ENCODE measurements around the gene BGLAP. TPM values are rescaled to one million over a fixed set of nuclear protein-coding genes. Genes with fewer than 3 reads are reported as not detected.

Gene BGLAP
- total and polyA plus RNA-seq, 2 donors (not counting 1 experiment from before 2014, with no cell fraction given), result 3.1 to 7.4 TPM

DNA sequence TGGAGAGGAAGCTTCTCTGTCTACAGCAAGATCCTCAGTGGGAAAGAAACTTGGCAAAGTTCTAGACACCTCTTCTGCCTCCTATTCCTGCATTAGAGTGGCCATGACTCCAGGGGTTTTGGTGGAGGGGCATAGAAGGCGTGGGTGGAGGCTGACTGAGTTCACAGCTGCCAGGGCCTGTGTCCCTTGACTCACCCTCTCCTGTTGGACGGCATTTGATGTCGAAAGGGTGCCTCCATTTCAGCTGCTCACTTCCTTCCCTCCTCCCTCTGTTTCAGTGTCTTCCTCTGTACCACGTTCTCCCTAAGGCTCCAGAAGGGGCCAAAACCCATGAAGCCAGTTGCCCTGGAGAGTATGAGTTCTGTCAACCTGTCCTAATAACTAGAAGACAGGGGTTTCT lies 42.8 kb downstream of the BGLAP start:
- TF ChIP-seq EZH2 (IDR thresholded peaks at IDR 0.05; ENCODE audit: borderline replicate concordance, insufficient read depth, low read depth, low read length, poor library complexity, severe bottlenecking), result no peak
- TF ChIP-seq, protein P1, sequence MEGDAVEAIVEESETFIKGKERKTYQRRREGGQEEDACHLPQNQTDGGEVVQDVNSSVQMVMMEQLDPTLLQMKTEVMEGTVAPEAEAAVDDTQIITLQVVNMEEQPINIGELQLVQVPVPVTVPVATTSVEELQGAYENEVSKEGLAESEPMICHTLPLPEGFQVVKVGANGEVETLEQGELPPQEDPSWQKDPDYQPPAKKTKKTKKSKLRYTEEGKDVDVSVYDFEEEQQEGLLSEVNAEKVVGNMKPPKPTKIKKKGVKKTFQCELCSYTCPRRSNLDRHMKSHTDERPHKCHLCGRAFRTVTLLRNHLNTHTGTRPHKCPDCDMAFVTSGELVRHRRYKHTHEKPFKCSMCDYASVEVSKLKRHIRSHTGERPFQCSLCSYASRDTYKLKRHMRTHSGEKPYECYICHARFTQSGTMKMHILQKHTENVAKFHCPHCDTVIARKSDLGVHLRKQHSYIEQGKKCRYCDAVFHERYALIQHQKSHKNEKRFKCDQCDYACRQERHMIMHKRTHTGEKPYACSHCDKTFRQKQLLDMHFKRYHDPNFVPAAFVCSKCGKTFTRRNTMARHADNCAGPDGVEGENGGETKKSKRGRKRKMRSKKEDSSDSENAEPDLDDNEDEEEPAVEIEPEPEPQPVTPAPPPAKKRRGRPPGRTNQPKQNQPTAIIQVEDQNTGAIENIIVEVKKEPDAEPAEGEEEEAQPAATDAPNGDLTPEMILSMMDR (IDR thresholded peaks at IDR 0.05), result no peak
- ChIA-PET CTCF (no interaction called here), POLR2A (no interaction called here)
- peaks cover 47% of the 10 kb centered on the region for H3K79me2 ChIP-seq (ENCODE audit: control insufficient read depth, insufficient read depth, low read length)
- Mint-ChIP-seq H3K4me1 (peaks cover 39% of the 10 kb centered on the region), H3K27me3 (no peaks in the 10 kb centered on the region), H3K27ac (no peak overlapping the region), H3K4me3 (no peak overlapping the region), H3K9me3 (ENCODE audit: insufficient read depth) (no peaks in the 10 kb centered on the region)
- H3K4me1 ChIP-seq (ENCODE audit: control insufficient read depth in 2 of 2, insufficient read depth in 2 of 2, low read length in 2 of 2), result peaks cover 20 to 28% of the 10 kb centered on the region in 2 donors
- H3K9ac ChIP-seq (ENCODE audit: low read length), result no peak overlapping the region
- no peak overlapping the region for H3K4me3 ChIP-seq (ENCODE audit: control extremely low read depth in 1 of 5, extremely low read depth in 1 of 5, insufficient read depth in 1 of 5, low read depth in 2 of 5, low read length in 4 of 5)
- H3K4me2 ChIP-seq (replicated peaks; ENCODE audit: low read depth, low read length, poor library complexity, severe bottlenecking), result no peak overlapping the region
- H2AFZ ChIP-seq (ENCODE audit: insufficient read depth, low read depth, low read length, poor library complexity, severe bottlenecking), result no peak overlapping the region
- 100% methylated on average over 3 of the region's 4 CpGs for WGBS (ENCODE audit: insufficient coverage)
- H3K27me3 ChIP-seq (replicated peaks in 1 of 4; ENCODE audit: control extremely low read depth in 1 of 4, control insufficient read depth in 3 of 4, insufficient read depth in 4 of 4, low read length in 3 of 4), result no peaks in the 10 kb centered on the region
- no peak for ATAC-seq (ENCODE audit: low read depth)
- intact Hi-C loops (cut with micrococcal nuclease), result loop anchor here (5.0 kb wide), 1 partner anchor 1957 kb away; the partner anchor contains the start of gene ATP8B2
- DNase-seq, result no peak
- H3K36me3 ChIP-seq (replicated peaks in 1 of 2; ENCODE audit: control extremely low read depth in 1 of 2, control insufficient read depth in 1 of 2, extremely low read depth in 1 of 2, insufficient read depth in 2 of 2, low read length in 1 of 2), result peaks cover 0 to 8% of the 10 kb centered on the region in 2 experiments
- H3K9me3 ChIP-seq (ENCODE audit: control extremely low read depth in 1 of 3, control insufficient read depth in 2 of 3, insufficient read depth in 1 of 3, low read length in 2 of 3), result no peaks in the 10 kb centered on the region
- H3K27ac ChIP-seq (ENCODE audit: low read length in 2 of 2), result no peak overlapping the region
- peaks cover 17% of the 10 kb centered on the region for H4K20me1 ChIP-seq (ENCODE audit: control insufficient read depth, insufficient read depth, low read length, poor library complexity, severe bottlenecking)

DNA sequence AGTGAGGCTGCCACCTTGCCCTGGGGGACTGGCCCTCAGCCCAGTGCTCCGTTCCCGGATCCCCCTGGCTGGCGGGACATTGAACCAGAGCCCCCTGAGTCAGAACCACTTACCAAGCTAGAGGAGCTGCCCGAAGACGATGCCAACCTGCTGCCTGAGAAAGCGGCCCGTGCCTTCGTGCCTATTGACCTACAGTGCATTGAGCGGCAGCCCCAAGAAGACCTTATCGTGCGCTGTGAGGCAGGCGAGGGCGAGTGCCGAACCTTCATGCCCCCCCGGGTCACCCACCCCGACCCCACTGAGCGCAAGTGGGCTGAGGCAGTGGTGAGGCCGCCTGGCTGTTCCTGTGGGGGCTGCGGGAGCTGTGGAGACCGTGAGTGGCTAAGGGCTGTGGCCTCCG lies 43.5 kb downstream of the BGLAP start:
- Histone ChIP-seq H3K27me3 (replicated peaks in 1 of 4; ENCODE audit: control extremely low read depth in 1 of 4, control insufficient read depth in 3 of 4, insufficient read depth in 4 of 4, low read length in 3 of 4) (no peaks in the 10 kb centered on the region), H3K36me3 (replicated peaks in 1 of 2; ENCODE audit: control extremely low read depth in 1 of 2, control insufficient read depth in 1 of 2, extremely low read depth in 1 of 2, insufficient read depth in 2 of 2, low read length in 1 of 2) (peaks cover 0 to 10% of the 10 kb centered on the region in 2 experiments), H3K4me1 (ENCODE audit: control insufficient read depth in 2 of 2, insufficient read depth in 2 of 2, low read length in 2 of 2) (peaks cover 20 to 28% of the 10 kb centered on the region in 2 donors), H3K4me3 (ENCODE audit: control extremely low read depth in 1 of 5, extremely low read depth in 1 of 5, insufficient read depth in 1 of 5, low read depth in 2 of 5, low read length in 4 of 5) (no peak overlapping the region), H3K9ac (ENCODE audit: low read length) (no peak overlapping the region), H2AFZ (ENCODE audit: insufficient read depth, low read depth, low read length, poor library complexity, severe bottlenecking) (no peak overlapping the region), H4K20me1 (ENCODE audit: control insufficient read depth, insufficient read depth, low read length, poor library complexity, severe bottlenecking) (peaks cover 10% of the 10 kb centered on the region), H3K9me3 (ENCODE audit: control extremely low read depth in 1 of 3, control insufficient read depth in 2 of 3, insufficient read depth in 1 of 3, low read length in 2 of 3) (no peaks in the 10 kb centered on the region), H3K4me2 (replicated peaks; ENCODE audit: low read depth, low read length, poor library complexity, severe bottlenecking) (no peak overlapping the region), H3K79me2 (ENCODE audit: control insufficient read depth, insufficient read depth, low read length) (peaks cover 40% of the 10 kb centered on the region), H3K27ac (ENCODE audit: low read length in 2 of 2) (no peak overlapping the region)
- POLR2A ChIA-PET, result interaction anchor here (0.5 kb wide), 1 partner anchor 1005 kb away, joined by 5 read pairs; no protein-coding TSS in a partner anchor
- Mint-ChIP-seq H3K27ac (no peak overlapping the region), H3K27me3 (no peaks in the 10 kb centered on the region), H3K4me1 (peaks cover 34% of the 10 kb centered on the region), H3K9me3 (ENCODE audit: insufficient read depth) (no peaks in the 10 kb centered on the region), H3K4me3 (no peak overlapping the region)
- intact Hi-C loops (cut with micrococcal nuclease), result no loop called here
- WGBS (ENCODE audit: insufficient coverage), result over 99% methylated on average over 13 of the region's 21 CpGs
- TF ChIP-seq EZH2 (IDR thresholded peaks at IDR 0.05; ENCODE audit: borderline replicate concordance, insufficient read depth, low read depth, low read length, poor library complexity, severe bottlenecking), result no peak
- TF ChIP-seq, protein P1 (IDR thresholded peaks at IDR 0.05), result no peak
- ATAC-seq (ENCODE audit: low read depth) (no peak), DNase-seq (no peak)
- CTCF ChIA-PET, result no interaction called here

Measured in B cell (primary cell).